Erythroblast (primary cell): ENCODE data around the gene KLF5.

ENCODE experiments used
- GATA1 ChIP-seq: IDR thresholded peaks from 2 replicates; pipeline ENCODE4 v1.6.1; 2011; ENCODE audit warnings: low read depth, mild to moderate bottlenecking, control low read depth, low read length, moderate library complexity
- POLR2A ChIP-seq: IDR thresholded peaks from 2 replicates; pipeline ENCODE4 v1.6.1; 2011; ENCODE audit warnings: mild to moderate bottlenecking, low read length

- TF ChIP-seq POLR2A, result no peak
- no peak for TF ChIP-seq GATA1
These were observed 51.2 kb downstream of the KLF5 start for GRCh38 chr13:73109969-73110368.
